A549 treated with DMSO at 1 μM for 4 hours (cell line): ENCODE data around the gene YDJC. TPM values are rescaled to one million over a fixed set of nuclear protein-coding genes. Genes with fewer than 3 reads are reported as not detected.

Experiments used
- total RNA-seq: library from RNA; stranded (reverse); fragments of 200-300 nt; extraction: Qiagen RNA extraction; gene quantifications from 5 replicates; pipeline ENCODE4 v1.2.3, GENCODE V29; 2022; ENCODE audit warnings: low read depth

YDJC gene, protein sequence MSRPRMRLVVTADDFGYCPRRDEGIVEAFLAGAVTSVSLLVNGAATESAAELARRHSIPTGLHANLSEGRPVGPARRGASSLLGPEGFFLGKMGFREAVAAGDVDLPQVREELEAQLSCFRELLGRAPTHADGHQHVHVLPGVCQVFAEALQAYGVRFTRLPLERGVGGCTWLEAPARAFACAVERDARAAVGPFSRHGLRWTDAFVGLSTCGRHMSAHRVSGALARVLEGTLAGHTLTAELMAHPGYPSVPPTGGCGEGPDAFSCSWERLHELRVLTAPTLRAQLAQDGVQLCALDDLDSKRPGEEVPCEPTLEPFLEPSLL
- 33.6 to 58.3 TPM (median 53.6 TPM) in 5 replicates for total RNA-seq

DNA sequence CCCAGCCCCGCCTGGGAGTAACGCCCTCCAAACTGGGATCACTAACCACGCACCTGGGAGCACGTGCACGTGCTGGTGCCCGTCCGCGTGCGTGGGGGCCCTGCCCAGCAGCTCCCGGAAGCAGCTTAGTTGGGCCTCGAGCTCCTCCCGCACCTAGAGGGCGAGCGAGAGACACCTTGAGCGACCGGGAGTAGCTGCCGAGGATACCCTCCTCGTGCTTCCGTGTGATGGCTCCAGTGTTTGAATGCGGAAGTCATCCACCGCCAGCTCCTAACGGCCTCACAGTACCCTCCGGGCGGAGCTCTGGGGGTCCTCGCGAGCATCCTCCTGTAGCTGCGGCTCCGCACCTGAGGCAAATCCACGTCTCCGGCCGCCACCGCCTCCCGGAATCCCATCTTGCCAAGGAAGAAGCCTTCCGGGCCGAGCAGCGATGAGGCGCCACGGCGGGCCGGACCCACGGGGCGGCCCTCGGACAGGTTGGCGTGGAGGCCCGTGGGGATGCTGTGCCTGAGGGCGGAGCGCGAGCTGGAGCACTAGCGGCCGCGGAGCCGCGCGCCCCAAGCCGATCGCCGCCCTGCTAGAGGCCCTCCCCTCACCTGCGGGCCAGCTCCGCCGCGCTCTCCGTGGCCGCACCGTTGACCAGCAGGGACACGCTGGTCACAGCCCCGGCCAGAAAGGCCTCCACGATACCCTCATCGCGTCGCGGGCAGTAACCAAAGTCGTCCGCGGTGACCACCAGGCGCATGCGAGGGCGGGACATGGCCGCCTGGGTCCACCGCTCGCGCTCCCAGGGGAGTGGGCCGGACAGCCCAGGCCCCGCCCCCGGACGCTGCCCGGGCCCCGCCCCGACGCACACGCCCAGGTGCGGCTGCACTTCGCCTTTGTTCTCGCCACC is at the start of gene YDJC:
Gene YDJC (minus strand): TSS at position 768 of the 895 bp plus-strand sequence. CDS start 8 bp downstream, at position 760.

DNA sequence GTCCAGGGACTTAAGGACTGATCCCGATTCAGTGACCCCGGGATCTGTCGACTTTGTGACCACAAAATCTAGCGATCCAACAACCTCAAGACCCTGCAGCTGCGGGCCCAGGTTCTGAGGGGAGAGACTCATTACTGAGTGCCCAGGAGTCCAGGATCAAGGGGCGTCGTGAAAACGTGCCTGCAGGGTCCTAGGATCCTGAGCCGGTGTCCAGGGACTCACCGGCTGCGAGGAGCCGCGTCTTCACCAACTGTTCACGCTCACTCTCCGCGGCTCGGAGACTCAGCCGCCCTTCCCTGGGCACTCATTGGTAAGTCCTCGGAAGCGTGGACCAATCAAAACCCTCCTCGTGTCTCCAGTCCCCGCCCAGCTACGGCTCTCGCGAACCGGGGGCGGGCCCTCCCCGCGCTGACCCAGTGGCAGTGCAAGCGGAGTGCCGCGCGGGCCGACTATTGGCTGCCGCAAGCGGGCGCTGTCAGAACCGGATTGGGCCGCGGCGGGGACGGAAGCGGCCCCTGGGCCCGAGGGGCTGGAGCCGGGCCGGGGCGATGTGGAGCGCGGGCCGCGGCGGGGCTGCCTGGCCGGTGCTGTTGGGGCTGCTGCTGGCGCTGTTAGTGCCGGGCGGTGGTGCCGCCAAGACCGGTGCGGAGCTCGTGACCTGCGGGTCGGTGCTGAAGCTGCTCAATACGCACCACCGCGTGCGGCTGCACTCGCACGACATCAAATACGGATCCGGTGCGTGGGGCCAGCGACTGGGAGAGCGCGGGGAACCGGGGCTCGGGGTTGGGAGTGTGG is 12.2 kb upstream of the YDJC start, which contains the start of gene SDF2L1:
Gene SDF2L1 (plus strand): TSS at position 514 of the 795 bp plus-strand sequence. CDS start 35 bp downstream, at position 549.

DNA sequence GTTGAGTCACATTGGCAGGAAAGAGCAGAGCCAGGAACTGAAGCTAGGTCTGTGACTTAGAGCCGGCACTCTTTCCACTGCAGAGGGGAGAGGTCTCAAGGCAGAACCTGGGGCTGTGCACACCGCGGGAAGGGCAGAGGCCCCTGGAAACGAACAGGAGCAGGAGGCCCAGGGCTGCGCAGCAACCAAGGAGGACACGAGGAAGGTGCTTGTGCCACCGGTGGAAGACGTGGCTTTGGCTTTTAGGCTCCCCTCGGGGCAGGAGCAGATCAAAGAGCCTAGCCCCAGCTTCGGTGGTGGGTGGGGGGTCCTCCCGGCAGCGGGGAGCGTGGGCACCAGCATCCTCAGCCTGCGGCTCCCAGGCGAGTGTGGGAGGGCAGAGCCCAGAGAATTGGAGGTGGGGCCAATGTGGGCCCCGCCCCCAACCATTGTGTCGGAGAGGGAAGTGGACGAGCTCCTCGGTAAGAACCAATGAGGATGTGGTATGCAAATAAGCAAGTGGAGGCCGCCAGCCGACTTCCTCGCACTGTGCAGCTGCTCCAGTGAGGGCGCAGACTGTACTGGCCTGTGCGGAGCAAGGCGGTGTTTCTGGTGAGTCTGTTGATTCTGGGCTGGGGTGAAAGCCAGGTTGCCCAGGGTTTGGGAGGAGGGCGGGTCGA is 2.5 kb upstream of the YDJC start, which contains the start of gene CCDC116:
Gene CCDC116 (plus strand): TSS at position 524 of the 659 bp plus-strand sequence. CDS start 422 bp downstream, outside the sequence.

Other genes starting within 250 kb of the YDJC start
- 0.31 to 0.69 TPM (median 0.50 TPM) in 5 replicates for gene RIMBP3B, start 246.3 kb downstream of the YDJC start, total RNA-seq
- gene HIC2, start 212.7 kb downstream of the YDJC start, total RNA-seq, result 2.8 to 3.1 TPM (median 2.9 TPM) in 5 replicates
- 0.79 to 1.3 TPM (median 1.0 TPM) in 5 replicates for gene TMEM191C, start 162.6 kb downstream of the YDJC start, total RNA-seq
- 0.13 to 0.39 TPM (median 0.23 TPM) in 5 replicates for gene RIMBP3C, start 78.6 kb downstream of the YDJC start, total RNA-seq
- gene UBE2L3, start 62.3 kb downstream of the YDJC start, total RNA-seq, result 64.9 to 69.2 TPM (median 65.6 TPM) in 5 replicates
- gene CCDC116, start 2.7 kb upstream of the YDJC start, total RNA-seq, result 0.05 to 0.06 TPM (median 0.05 TPM) in 3 of 5 replicates, not detected in the others
- gene SDF2L1, start 12.3 kb upstream of the YDJC start, total RNA-seq, result 38.0 to 62.9 TPM (median 50.4 TPM) in 5 replicates
- 18.9 to 25.2 TPM (median 20.8 TPM) in 5 replicates for gene PPIL2, start 36.0 kb upstream of the YDJC start, total RNA-seq
- gene YPEL1, start 105.8 kb upstream of the YDJC start, total RNA-seq, result 0.08 to 0.63 TPM (median 0.31 TPM) in 5 replicates
- gene MAPK1, start 237.6 kb upstream of the YDJC start, total RNA-seq, result 44.9 to 76.4 TPM (median 70.0 TPM) in 5 replicates